HFF-Myc (cell line): ENCODE data around the gene VTI1B.
"Not testable (repeated sequence)": the region's sequence is repeated elsewhere in the genome, so short reads cannot be mapped to it uniquely, and the experiment has no call there.

Experiments
- DNase-seq: peaks from one replicate; pipeline ENCODE4 v3.0.0-alpha.2; 2011; ENCODE audit warnings: low read depth; ENCODE audit errors: extremely low read depth
- H3K4me3 ChIP-seq: replicated peaks from 2 replicates; pipeline ENCODE4 v1.5.1; 2011; ENCODE audit warnings: low read depth, mild to moderate bottlenecking, control low read depth, low read length
- CTCF ChIP-seq: IDR thresholded peaks from 2 replicates; pipeline ENCODE4 v1.5.1; 2012; ENCODE audit warnings: mild to moderate bottlenecking, low read depth, low read length, control low read depth; ENCODE audit errors: missing control alignments

The VTI1B gene

GRCh38 chr14:67607646-67608045, 66.8 kb downstream of the VTI1B start:
- no peak overlapping the region for H3K4me3 ChIP-seq
- no peak for TF ChIP-seq CTCF
- no peak for DNase-seq

GRCh38 chr14:67602995-67603545, 71.4 kb downstream of the VTI1B start:
- TF ChIP-seq CTCF: no peak
- no peak overlapping the region for H3K4me3 ChIP-seq
- DNase-seq: no peak

- no peak for TF ChIP-seq CTCF
- no peak overlapping the region for H3K4me3 ChIP-seq
- DNase-seq: no peak
These were observed 72.4 kb downstream of the VTI1B start for GRCh38 chr14:67602076-67602475.

GRCh38 chr14:67600562-67600974, 73.9 kb downstream of the VTI1B start:
- not testable (repeated sequence) for DNase-seq

GRCh38 chr14:67599698-67600561, 74.5 kb downstream of the VTI1B start, which contains the start of gene PIGH:
Gene PIGH, minus strand, starts transcription at chr14:67600268. Its CDS starts 65 bp downstream, at chr14:67600203.
- peak within 1 kb of the TSS; percentile 60 for H3K4me3 ChIP-seq
- peak; percentile 49 for TF ChIP-seq CTCF
- peak; percentile 51 for DNase-seq

More at GRCh38 chr14:67600562-67600974, 73.9 kb downstream of the VTI1B start:
- peak overlapping the region; percentile 60 for H3K4me3 ChIP-seq
